Stimulated activated CD4-positive, alpha-beta T cell treated with anti-CD3 and anti-CD28 coated beads, Interleukin-15, amount 100 ng/mL, for 24 hours (primary cell): ENCODE measurements around the gene PPP2R2D.

Experiments
- DNase-seq: peaks from one replicate; pipeline ENCODE4 v3.0.0-alpha.2; 2020

Gene PPP2R2D

DNA sequence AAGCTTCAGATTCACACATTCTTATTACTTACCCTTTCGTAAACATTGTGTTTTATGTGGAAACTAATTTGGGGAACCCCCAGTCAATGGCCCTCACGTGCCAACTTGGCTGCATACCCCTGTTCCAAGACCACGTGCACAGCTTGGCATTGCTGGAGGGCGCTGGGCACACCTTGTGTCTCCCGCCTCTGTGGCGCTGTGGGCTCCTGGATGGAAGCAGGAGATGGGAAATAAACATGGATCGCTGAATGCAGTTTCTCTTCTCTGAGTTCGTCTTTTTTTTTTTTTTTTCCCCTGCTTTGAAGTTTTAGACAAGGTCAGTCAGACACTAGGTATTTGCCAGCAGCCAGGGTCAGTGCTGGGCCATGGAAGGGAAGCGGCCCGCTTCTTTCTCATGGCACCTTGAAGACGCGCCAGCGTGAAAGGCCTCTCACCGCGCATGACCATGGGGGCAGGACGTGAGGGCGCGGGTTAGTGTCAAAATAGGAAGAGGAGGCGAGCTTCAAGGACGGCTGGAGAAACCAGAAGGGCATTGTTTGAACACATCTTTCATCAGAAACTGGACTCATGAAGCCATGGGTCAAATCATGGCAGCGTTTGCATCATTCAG lies 53.7 kb downstream of the PPP2R2D start:
- DNase-seq = no peak

DNA sequence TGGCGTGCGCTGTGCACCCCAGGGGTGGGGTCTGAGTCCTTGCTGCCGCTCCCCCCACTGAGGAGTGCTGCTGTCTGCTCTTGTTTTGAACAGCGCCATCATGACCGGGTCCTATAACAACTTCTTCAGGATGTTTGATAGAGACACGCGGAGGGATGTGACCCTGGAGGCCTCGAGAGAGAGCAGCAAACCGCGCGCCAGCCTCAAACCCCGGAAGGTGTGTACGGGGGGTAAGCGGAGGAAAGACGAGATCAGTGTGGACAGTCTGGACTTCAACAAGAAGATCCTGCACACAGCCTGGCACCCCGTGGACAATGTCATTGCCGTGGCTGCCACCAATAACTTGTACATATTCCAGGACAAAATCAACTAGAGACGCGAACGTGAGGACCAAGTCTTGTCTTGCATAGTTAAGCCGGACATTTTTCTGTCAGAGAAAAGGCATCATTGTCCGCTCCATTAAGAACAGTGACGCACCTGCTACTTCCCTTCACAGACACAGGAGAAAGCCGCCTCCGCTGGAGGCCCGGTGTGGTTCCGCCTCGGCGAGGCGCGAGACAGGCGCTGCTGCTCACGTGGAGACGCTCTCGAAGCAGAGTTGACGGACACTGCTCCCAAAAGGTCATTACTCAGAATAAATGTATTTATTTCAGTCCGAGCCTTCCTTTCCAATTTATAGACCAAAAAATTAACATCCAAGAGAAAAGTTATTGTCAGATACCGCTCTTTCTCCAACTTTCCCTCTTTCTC lies 55.0 kb downstream of the PPP2R2D start:
- no peak for DNase-seq

DNA sequence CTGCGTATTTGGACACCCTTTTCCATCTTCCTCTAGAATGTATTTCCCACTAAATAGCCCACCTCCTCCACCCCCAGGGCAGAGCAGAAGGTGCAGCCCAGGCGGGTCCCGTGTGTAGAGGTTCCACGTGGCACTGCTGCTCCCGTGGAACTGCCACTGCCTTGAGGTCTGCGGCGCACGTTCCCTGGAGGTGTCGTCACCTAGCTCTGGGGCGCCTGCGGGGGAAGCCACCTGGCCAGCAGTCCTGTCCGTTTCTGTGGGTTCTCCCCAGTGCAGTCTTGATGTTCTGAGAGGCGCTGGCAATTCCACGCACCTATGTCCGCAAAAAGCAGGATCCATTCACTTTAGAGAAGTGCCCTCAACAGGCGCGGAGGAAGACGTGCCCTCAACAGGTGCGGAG lies 59.0 kb downstream of the PPP2R2D start:
- DNase-seq = no peak

DNA sequence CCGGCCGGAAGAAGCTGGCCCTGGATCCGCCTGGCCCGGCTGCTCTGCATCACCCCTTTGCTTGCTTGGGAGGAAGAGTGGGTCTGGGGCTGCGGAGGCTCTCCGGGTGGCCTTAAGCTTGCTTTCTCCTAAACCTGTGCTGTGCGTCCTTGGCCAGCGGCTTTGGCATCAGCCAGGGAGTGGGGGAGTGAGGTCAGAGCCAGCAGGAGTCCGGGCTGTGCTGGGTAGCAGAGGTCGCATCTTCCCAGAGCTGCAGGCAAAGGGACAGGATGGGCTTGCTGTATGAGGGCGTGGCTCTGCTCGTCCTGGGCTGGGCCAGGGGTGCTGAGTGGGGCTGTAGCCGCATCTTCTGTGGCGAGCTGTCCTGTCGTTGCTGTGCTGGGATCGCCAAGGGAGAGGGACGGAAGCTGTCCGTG lies 59.8 kb downstream of the PPP2R2D start:
- no peak for DNase-seq

DNA sequence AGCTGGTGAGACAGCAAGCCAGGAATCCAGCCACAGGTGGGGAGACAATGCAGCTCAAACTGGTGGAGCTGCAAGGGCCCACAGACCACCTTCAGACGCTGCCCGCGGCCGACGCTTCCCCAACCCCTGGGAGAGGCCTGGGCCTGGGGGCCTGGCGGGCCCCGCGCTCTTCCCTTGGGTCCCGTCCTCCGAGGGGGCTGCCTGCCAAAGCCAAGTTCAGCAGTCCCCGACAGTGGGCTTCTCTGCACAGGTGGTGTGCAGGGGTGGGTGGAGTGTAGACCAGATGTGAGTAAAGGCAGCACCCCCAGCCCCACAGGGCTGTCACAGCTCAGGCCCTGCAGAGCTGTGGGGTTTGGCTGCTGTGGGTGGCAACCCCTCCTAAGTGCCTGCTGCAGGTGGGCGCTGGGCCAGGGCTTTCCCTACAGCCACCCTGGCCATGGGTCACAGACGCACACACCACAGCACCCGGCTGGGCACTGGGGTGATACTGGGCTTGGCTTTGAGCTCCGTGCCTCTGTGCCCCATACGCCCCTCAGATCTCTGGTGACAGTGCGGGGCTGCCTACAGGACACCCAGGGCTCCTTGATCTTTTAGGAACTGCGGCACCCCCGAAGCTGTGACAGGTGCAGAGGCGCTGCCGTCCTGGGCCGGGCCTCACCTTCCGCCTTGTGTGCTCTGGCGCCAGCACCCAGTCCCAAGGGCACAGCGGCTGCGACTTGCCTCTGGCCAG lies 60.4 kb downstream of the PPP2R2D start:
- DNase-seq = no peak

DNA sequence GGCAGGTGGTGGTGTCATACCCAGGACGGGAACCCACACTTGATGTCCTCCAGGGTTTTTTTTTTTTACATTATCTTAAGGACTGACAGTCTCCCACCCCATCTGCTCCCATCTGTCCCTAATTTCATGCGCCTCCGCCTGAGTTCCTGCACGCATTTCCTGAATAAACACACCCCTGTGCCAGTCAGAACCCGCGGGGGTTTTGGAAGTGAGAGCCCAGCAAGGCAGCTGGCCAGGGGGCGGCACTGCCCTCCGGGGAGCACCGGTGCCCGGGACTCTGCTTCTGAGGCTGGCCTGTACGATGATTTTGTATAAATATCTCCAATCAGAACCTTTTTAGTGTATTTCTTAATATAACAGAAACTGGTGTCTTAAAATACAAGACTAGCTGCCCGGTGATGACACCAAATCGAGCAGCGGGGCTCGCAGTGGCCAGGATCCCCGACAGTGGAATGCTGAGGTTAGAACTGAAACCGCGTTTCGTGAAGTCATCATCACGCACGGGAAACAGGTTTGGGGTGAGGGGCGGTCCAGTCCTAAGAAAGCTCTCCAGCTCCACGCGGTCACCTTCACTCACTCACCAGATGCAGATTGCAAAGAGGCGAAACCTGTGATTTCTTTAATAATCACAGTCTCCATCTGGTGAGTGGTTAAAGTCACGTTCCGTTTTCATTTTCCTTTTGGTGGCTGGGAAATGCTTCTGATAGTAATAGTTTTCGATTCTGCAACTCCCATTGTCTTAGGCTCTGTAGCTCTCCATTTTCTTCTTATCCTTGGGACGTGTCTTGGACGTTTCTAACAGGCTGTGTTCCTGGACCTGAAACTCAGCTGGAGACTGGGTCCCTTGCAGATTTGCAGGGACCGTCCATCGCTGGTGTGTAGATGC lies 61.2 kb downstream of the PPP2R2D start:
- DNase-seq = no peak

DNA sequence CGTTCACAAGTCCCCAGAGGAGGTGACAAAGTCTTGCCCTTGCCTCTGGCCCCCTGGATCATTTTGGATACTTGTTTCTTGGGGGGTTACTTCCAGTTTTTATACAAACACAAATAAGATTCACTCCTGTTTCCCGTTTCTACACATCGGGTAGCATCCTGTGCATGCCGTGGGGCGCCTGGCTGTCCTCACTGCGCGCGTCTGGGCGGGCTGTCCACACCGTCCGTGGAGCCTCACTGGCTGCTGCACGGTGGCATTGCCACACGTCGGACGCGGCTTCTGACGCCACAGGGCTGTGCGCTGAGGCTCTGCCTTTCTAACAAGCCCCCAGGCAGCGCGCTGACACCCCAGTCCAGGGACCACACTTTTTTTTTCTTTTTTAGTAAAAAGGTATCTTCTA lies 62.5 kb downstream of the PPP2R2D start:
- DNase-seq = no peak

DNA sequence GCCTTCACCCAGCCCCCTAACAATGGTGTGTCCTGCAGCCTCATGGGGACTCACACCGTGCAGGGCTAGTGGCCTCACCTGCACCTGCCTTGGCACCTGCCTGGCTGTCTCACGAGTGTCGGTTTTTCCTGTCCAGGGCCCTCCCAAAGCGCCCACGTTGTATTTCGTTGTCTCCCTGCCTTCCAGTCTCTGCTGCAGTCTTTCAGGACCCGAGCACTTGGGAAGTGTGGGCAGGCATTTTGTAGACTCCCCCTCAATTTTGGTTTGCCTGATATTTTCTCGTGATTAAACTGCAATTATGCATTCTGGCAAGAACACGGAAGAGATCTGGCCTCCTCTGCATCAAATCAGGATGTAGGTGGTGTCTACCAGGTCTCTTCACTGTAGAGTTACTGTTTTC lies 63.0 kb downstream of the PPP2R2D start:
- no peak for DNase-seq

DNA sequence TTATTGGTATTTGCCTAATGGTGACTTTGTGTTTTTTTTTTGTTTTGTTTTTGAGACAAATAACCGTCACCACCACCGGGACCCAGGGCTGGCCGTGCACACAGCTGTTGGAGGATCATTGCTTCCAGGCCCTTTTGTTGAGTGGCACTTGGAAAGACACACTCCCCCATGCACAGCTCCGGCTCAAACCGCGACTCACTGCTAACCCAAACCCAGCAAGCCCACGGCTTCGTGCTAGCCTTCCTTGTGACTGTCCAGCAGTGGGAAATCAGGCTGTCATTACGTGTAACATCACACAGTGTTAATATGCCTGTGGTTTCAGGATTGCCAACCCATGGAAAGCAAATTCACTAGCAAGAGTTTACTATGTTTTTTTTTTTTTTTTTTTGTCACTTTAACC lies 63.5 kb downstream of the PPP2R2D start:
- no peak for DNase-seq

DNA sequence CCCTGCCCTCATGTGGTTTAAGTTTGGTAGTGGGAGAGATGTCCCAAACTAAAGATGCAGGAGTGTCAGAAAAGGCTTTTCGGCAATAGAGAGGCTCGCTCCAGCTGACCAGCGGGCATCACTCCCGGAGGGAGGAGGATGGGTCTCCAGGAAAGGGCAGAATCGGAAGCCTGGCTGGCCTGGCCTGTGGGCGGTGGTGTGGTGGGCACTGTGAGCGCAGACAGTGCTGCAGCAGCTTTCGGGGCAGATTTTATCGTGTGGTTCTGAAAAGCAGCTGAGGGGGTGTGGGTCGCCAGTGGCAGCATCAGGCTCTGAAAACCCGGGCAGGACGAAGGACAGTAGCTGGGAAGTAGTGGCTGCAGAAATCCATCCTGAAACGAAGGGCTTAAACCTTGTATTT lies 68.1 kb downstream of the PPP2R2D start:
- no peak for DNase-seq

DNA sequence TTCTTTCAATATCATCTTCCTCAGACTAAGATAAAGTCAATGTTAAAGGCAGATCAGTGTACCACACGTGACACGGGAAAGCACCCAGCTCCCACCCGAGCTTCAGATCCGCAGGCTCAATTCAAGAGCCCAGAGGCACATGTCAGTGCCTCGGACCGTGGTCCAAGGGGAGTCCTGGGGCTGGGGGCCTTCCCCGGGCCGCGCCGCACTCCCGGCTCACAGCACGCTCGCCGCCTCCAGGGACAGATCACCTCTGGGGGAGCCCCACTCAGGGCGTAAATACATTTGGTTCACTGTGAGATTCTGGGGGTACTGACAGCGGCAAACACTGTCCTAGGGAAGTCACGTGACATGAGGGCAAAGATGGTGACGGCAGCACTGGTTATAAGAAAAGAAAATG lies 70.1 kb downstream of the PPP2R2D start:
- DNase-seq = no peak

DNA sequence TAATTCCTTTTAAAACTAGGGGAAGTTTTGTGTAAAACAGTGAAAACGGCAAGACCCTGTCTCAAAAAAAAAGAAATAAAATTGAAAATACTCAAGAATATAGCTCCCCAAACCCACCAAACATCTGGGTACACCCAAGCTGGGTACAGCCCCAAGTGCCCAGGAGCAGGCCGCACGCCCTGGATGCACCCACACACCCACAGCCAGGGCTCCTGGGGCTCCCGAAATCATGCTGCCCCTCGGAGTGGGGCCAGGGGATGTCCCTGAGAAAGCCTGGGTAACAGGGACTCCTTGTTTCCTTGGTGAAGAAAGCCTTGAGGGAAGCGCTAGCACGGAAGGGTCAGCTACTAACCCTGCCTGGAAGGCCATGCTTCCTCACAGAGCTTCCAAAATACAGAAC lies 70.8 kb downstream of the PPP2R2D start:
- DNase-seq = no peak

DNA sequence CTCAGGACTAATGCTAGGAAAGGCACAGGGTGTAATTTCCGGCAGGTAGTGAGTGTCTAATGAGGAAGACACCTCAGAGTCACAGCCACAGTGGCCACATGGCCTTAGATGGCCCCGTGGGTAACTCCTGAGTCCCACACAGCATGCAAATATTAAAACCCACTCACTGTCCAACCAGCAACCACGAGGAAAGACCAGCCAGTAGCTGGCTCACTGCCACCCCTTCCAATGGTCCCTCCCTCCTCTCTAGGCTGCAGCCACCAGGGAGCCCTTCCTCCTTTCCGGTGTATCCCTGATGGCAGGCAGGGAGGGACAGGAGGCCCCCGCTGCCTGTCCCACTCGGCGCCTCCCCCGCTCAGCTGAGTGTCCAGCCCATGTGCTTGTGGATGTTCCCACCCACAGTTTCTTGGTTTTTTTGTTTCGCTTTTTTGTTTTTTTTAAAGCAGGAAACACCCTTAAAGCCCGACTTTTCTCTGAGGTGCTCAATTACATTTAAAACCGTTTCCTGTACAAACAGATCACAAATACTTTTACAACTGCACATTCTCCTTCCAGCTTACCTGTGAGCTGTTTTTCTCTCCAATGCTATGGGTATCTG lies 71.8 kb downstream of the PPP2R2D start:
- peak; percentile 47 for DNase-seq

DNA sequence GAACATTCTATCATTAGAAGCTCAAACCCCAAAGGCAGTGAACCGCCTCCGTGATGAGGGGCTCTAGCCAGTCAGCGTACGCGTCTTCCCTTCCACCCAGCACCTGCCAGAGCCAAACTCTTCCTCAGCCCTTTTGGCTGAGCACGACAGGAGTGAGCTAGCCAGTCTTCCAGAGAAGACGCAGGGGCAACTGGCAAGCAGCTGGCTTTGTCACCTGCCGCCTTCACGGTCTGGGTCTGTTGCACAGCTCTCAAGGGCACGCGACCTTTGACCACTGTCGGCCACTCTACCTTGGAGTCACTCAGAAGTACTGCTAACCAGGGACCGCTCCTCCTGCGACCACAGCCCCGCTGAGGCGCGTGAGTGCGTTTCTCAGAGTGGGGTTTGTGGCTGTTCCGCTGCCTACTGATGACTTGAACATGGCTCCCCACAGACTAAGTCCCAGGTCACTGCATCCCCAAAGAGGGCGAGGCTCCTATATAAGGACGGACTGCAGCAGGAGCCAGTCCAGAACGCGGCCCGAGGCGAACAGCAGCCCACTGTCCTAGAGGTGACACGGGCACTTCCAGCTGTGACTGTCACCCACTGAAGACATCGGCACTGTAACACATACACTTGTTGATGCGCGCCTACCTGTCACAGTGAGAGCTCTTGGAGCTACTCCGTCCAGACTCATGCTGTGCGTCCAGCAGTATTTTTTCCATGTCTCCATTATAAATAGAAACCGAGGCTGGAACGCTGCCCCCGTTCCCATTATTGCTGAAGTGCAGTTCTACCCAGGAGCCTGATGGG lies 72.5 kb downstream of the PPP2R2D start:
- peak; percentile 27 for DNase-seq

DNA sequence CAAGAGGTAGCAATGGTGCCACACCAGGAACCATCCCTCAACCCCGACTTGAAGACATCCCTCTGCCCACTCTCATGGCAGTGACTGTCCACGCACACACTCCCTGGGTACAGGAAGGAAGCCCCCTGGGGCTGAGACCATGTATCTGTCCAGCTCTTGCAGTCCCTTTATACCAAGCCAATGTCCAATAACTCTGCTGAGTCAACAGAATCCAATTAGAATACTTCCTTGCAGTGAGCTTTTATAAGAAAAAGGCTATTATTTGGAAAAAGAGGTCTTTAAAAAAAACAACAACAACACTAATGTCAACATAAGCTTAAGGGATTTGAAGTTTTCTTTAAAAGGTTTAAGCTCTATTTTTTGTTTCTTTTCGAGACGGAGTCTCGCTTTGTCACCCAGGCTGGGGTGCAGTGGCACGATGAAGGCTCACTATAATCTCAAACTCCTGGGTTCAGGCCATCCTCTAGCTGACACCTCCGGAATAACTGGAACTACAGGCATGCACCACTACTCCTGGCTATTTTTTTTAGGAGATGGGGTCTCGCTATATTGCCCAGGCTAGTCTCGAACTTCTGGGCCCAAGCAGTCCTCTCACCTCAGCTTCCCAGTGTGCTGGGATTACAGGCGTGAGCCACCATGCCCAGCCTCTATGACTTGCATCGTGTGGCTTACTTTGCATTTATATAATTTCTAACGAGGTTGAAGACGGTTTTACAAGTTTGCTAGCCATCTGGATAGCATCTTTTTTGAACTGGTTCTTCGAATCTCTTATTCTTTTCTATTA lies 73.4 kb downstream of the PPP2R2D start:
- DNase-seq = no peak

DNA sequence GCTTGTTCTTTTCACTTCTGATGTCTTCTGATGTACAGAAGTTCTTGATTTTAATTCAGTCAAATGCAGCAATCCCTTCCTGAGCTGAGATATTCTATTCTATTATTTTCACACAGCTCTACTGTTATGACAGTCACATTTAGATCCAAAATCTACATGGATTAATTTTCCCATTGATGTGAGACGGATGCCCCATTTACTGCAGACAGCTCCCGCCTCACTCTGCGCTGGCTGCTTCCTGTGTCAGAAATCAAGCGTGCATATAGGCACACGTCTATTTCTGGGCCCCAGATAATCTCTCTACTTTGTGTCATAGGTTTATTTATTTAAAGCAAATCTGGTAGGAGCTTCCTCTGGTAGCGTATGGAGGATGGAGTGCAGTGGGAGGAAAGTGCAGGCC lies 74.2 kb downstream of the PPP2R2D start:
- DNase-seq = no peak

DNA sequence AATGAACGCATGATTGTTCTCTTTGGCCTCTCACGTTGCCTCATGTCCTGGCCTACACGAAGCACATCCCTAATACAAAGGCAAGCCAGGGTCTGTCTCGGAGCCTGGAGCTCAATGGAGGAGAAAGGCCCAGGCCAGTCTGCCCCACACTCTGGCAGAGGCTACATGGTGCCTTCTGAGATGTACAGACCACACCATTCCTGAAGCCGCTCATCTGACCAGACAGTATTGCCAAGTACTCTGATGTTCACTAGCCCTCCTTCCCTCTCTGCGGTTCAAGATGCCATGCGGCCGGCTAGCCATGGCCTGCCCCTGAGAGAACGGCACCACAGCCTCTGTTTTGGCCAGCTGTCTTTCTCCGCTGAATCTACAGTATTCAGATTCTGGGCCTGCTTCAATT lies 75.0 kb downstream of the PPP2R2D start:
- no peak for DNase-seq

DNA sequence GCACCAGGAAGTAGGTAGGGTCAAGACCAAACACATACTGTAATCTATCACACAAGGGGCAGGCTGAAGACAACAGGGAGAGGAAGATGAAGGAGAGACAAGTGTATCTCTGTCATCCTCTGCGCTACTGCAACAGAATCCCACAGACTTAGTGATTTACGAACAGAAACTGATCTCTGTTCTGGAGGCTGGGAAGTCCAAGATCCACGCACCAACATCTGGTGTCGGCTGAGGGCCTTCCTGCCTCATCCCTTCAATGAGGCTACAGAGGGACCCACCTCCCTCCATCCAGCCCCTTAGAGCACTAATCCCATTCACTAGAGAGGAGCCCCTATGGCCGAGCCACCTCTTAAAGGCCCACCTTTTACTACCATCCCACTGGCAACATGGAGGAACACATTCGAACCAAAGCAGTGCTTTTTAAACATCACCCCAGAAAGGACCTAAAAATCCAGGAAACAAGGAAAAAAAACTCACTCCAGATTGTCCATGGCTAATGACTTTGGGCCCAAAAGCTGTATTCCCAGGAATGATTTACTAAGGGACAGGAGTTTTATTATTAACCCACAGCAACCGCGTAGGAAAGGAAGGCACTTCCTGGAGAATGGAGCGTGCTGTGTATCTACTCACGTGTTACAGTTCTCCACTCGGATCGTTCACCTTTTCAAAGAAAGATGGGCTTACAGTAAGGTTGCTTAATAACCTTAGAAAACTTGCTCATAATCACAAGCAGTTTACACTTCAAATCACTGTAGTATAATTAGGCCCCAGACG lies 76.7 kb downstream of the PPP2R2D start:
- no peak for DNase-seq

DNA sequence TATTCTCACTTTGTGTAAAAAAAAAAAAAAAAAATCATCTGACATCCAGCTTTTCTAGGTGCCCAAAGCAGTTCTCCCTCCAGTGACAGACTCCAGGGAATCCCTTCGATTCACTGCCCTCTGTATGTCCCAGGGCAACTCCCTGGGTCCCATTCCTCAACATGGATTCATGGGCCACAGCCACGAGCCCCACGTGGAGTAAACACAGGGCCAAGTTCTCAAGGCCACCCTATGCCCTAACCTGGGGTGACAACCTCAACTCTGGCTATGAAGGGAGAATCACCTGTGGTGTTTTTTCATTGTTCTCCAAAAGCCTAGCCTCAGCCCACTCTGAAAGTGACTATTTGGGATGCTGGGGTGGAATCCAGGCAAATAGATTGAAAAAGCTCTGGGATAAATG lies 77.6 kb downstream of the PPP2R2D start:
- DNase-seq = no peak

DNA sequence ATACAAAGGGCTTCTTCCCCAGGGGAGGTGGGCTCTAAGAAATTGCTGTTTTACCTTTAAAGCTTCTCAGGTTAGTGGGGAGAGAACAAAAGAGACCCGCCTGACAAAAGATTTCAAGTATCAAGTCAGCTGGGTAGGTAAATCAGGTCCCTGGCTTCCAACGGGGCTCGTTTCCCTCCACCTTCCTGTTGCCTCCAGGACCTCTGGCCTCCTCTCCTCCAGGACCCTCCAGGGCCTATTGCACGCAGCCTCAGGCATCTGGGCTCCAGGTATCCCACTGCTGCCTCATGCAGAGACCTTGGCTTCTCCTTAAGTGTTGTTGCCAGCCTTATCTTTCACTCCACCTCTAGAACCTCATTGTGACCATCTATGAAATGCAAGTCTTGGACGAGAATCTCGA lies 78.0 kb downstream of the PPP2R2D start:
- DNase-seq = no peak
